Mesendoderm (in vitro differentiated cells): ENCODE results near the gene MRPL10.

Experiments used
- DNase-seq: peaks from one replicate; pipeline ENCODE4 v3.0.0; 2013
- H2AK5ac ChIP-seq: 2 replicates; pipeline ENCODE4 v1.6.1; 2013; ENCODE audit warnings: low read length, inconsistent platforms
- H2BK120ac ChIP-seq: 2 replicates; pipeline ENCODE4 v1.6.1; 2013; ENCODE audit warnings: low read depth, mild to moderate bottlenecking, low read length, moderate library complexity, mixed read lengths
- H2BK15ac ChIP-seq: replicated peaks from 2 replicates; pipeline ENCODE4 v1.6.1; 2013; ENCODE audit warnings: low read depth, mild to moderate bottlenecking, moderate library complexity
- H2BK5ac ChIP-seq: 2 replicates; pipeline ENCODE4 v1.6.1; 2013; ENCODE audit warnings: low read length, inconsistent platforms
- H3K18ac ChIP-seq: 2 replicates; pipeline ENCODE4 v1.6.1; 2013; ENCODE audit warnings: mild to moderate bottlenecking, low read length, mixed read lengths
- H3K23ac ChIP-seq: one replicate; pipeline ENCODE4 v1.6.1; 2013; ENCODE audit warnings: low read length
- H3K27ac ChIP-seq: 2 replicates; pipeline ENCODE4 v1.5.1; 2013; ENCODE audit warnings: low read depth, mild to moderate bottlenecking, inconsistent platforms, low read length, moderate library complexity
- H3K27me3 ChIP-seq: 2 replicates; pipeline ENCODE4 v1.6.1; 2013; ENCODE audit warnings: low read length, control low read depth, mild to moderate bottlenecking, inconsistent platforms; ENCODE audit not compliant: insufficient read depth, poor library complexity
- H3K36me3 ChIP-seq: 2 replicates; pipeline ENCODE4 v1.6.1; 2013; ENCODE audit warnings: low read length, inconsistent platforms; ENCODE audit not compliant: control insufficient read depth, insufficient read depth
- H3K4ac ChIP-seq: one replicate; pipeline ENCODE4 v1.6.1; 2013; ENCODE audit warnings: low read depth, mild to moderate bottlenecking, low read length, moderate library complexity
- H3K4me1 ChIP-seq: 2 replicates; pipeline ENCODE4 v1.6.1; 2013; ENCODE audit warnings: low read depth, low read length, inconsistent platforms; ENCODE audit not compliant: control insufficient read depth
- H3K4me2 ChIP-seq: 2 replicates; pipeline ENCODE4 v1.6.1; 2013; ENCODE audit warnings: low read length
- H3K4me3 ChIP-seq: 2 replicates; pipeline ENCODE4 v1.5.1; 2013; ENCODE audit warnings: mild to moderate bottlenecking, low read length
- H3K56ac ChIP-seq: one replicate; pipeline ENCODE4 v1.6.1; 2013; ENCODE audit warnings: low read length
- H3K79me1 ChIP-seq: 2 replicates; pipeline ENCODE4 v1.6.1; 2013; ENCODE audit warnings: low read length, inconsistent platforms
- H3K79me2 ChIP-seq: 2 replicates; pipeline ENCODE4 v1.6.1; 2013; ENCODE audit warnings: mild to moderate bottlenecking, low read length; ENCODE audit not compliant: control insufficient read depth, insufficient read depth
- H3K9ac ChIP-seq: 2 replicates; pipeline ENCODE4 v1.6.1; 2013; ENCODE audit warnings: low read length, inconsistent platforms
- H4K5ac ChIP-seq: one replicate; pipeline ENCODE4 v1.6.1; 2013; ENCODE audit warnings: low read length
- H4K8ac ChIP-seq: one replicate; pipeline ENCODE4 v1.6.1; 2013; ENCODE audit warnings: low read depth, mild to moderate bottlenecking, control low read depth, low read length, moderate library complexity
- WGBS: extraction: QIAGEN DNeasy Blood & Tissue Kit; methylation state at CpG from one replicate; pipeline ENCODE4 v1.1.7; 2013; ENCODE audit warnings: low lambda C conversion rate, missing lambda C conversion rate; ENCODE audit not compliant: insufficient coverage; ENCODE audit errors: extremely low coverage; 5-methylcytosine and 5-hydroxymethylcytosine counted together

MRPL10 gene

GRCh38 chr17:47853616-47854015 is 22.3 kb upstream of the MRPL10 start:
- Histone ChIP-seq H3K4me3 (no peak overlapping the region), H2AK5ac (no peak overlapping the region), H2BK15ac (no peak overlapping the region), H3K4me2 (no peak overlapping the region), H3K79me1 (peaks cover 2% of the 10 kb centered on the region), H3K36me3 (no peaks in the 10 kb centered on the region), H3K23ac (no peak overlapping the region), H3K27me3 (peaks cover 16% of the 10 kb centered on the region), H3K4me1 (peaks cover 30% of the 10 kb centered on the region), H3K79me2 (peaks cover 9% of the 10 kb centered on the region), H2BK120ac (no peak overlapping the region), H3K18ac (no peak overlapping the region), H3K56ac (peak overlapping the region; percentile 49), H3K27ac (no peak overlapping the region), H4K5ac (no peak overlapping the region), H3K4ac (no peak overlapping the region), H4K8ac (no peak overlapping the region), H3K9ac (peak overlapping the region; percentile 2), H2BK5ac (no peak overlapping the region)
- no peak for DNase-seq
- WGBS: no CpG with 5 or more reads among the region's 5 CpGs

GRCh38 chr17:47852113-47852949 is 21.0 kb upstream of the MRPL10 start:
- no peak overlapping the region for H2AK5ac ChIP-seq
- no peak overlapping the region for H2BK15ac ChIP-seq
- no peak overlapping the region for H4K8ac ChIP-seq
- peak overlapping the region; percentile 66 for H3K4me2 ChIP-seq
- peaks cover 26% of the 10 kb centered on the region for H3K4me1 ChIP-seq
- H3K79me1 ChIP-seq: peaks cover 3% of the 10 kb centered on the region
- H3K18ac ChIP-seq: peak overlapping the region; percentile 18
- no CpG with 5 or more reads among the region's 32 CpGs for WGBS
- H3K56ac ChIP-seq: peak overlapping the region; percentile 80
- no peak overlapping the region for H3K4ac ChIP-seq
- no peak overlapping the region for H2BK5ac ChIP-seq
- no peaks in the 10 kb centered on the region for H3K36me3 ChIP-seq
- peak overlapping the region; percentile 22 for H3K4me3 ChIP-seq
- no peak overlapping the region for H4K5ac ChIP-seq
- no peak overlapping the region for H3K27ac ChIP-seq
- peaks cover 16% of the 10 kb centered on the region for H3K27me3 ChIP-seq
- H2BK120ac ChIP-seq: no peak overlapping the region
- H3K9ac ChIP-seq: peak overlapping the region; percentile 65
- no peak overlapping the region for H3K23ac ChIP-seq
- H3K79me2 ChIP-seq: peaks cover 11% of the 10 kb centered on the region
- DNase-seq: no peak

GRCh38 chr17:47851764-47852112 is 20.4 kb upstream of the MRPL10 start:
- Histone ChIP-seq H3K79me1 (peaks cover 3% of the 10 kb centered on the region), H2BK15ac (no peak overlapping the region), H2BK120ac (no peak overlapping the region), H3K27me3 (peaks cover 16% of the 10 kb centered on the region), H3K4me1 (peaks cover 26% of the 10 kb centered on the region), H3K4ac (no peak overlapping the region), H3K27ac (no peak overlapping the region), H3K9ac (peak overlapping the region; percentile 65), H2BK5ac (no peak overlapping the region), H3K4me3 (peak overlapping the region; percentile 22), H2AK5ac (no peak overlapping the region), H3K23ac (peak overlapping the region; percentile 7), H3K18ac (peak overlapping the region; percentile 18), H3K36me3 (no peaks in the 10 kb centered on the region), H3K56ac (peak overlapping the region; percentile 80), H4K8ac (no peak overlapping the region), H4K5ac (no peak overlapping the region), H3K79me2 (peaks cover 11% of the 10 kb centered on the region), H3K4me2 (peak overlapping the region; percentile 66)
- no CpG with 5 or more reads among the region's 11 CpGs for WGBS
- peak; percentile 75 for DNase-seq

DNA sequence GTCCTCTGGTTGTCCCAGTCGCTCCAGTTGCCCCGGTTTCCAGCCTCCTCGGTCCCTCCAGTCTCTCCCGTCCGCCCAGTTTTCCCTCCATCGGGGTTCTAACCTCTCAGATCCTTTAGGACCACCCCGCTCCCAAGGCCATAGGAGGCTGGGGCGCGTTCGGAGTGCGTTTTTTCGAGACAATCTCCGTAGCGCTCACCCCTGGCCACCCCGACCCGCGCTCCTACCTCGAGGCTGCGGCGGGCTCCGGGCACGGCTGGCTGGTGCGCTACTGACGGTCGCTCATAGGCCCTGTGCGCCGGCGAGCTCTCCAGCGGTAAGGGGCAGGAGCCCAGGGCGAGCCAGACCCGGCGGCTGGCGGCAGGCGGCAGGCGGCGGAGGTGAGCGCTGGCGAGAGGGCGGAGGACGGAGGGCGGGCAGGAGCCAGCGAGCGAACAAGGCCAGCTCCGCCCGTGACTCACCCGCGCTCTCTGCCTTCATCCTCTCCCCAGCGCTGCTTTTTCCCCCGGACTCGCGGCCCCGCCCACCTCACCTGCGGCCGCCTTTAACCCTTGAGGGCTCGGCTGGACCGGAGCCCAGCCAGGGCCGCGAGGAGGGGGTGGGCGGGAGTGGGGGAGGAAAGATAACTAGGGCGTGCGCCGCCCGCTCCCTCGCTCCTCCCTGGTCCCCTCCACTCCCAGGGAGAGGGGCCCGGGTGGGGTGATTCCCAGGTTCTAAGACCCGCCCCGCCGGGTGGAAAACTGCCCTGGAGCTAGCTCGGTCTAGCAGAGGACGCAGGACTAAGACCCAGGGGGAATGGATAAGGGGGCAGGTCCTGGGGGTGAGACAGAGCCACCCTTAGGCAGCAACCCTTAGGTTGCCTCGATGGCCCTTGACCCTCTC is 19.6 kb upstream of the MRPL10 start, which contains the start of gene SP6:
SP6 (minus strand) TSS at position 472 of the 882 bp plus-strand sequence. CDS start 2,734 bp downstream, outside the sequence.
- Histone ChIP-seq H3K27me3 (peaks cover 16% of the 10 kb centered on the region), H3K27ac (peak within 1 kb of the TSS; percentile 29)
- no CpG with 5 or more reads among the region's 71 CpGs for WGBS

GRCh38 chr17:47850373-47850691 is 19.0 kb upstream of the MRPL10 start:
- no peak overlapping the region for H4K8ac ChIP-seq
- H3K4me2 ChIP-seq: peak overlapping the region; percentile 83
- H3K79me1 ChIP-seq: peaks cover 6% of the 10 kb centered on the region
- H2BK5ac ChIP-seq: no peak overlapping the region
- H2BK120ac ChIP-seq: no peak overlapping the region
- H3K56ac ChIP-seq: peak overlapping the region; percentile 92
- peaks cover 22% of the 10 kb centered on the region for H3K4me1 ChIP-seq
- H3K79me2 ChIP-seq: peaks cover 11% of the 10 kb centered on the region
- peak overlapping the region; percentile 56 for H3K4me3 ChIP-seq
- peaks cover 16% of the 10 kb centered on the region for H3K27me3 ChIP-seq
- peak overlapping the region; percentile 8 for H3K18ac ChIP-seq
- peak overlapping the region; percentile 87 for H3K9ac ChIP-seq
- H4K5ac ChIP-seq: no peak overlapping the region
- no peak overlapping the region for H3K4ac ChIP-seq
- H3K23ac ChIP-seq: peak overlapping the region; percentile 95
- H3K27ac ChIP-seq: no peak overlapping the region
- no peaks in the 10 kb centered on the region for H3K36me3 ChIP-seq
- DNase-seq: no peak
- WGBS: no CpG with 5 or more reads among the region's 9 CpGs
- no peak overlapping the region for H2BK15ac ChIP-seq
- no peak overlapping the region for H2AK5ac ChIP-seq

More for the DNA sequence above, 19.6 kb upstream of the MRPL10 start, which contains the start of gene SP6:
- DNase-seq: peak; percentile 96
- H3K4me2 ChIP-seq: peak within 1 kb of the TSS; percentile 83
- H3K9ac ChIP-seq: peak within 1 kb of the TSS; percentile 87
- H4K8ac ChIP-seq: no peak within 1 kb of the TSS
- peak within 1 kb of the TSS; percentile 95 for H3K23ac ChIP-seq
- peak within 1 kb of the TSS; percentile 56 for H3K4me3 ChIP-seq
- H3K18ac ChIP-seq: peak within 1 kb of the TSS; percentile 18
- H2BK15ac ChIP-seq: no peak within 1 kb of the TSS
- peaks cover 25% of the 10 kb centered on the region for H3K4me1 ChIP-seq
- H3K79me2 ChIP-seq: peaks cover 11% of the 10 kb centered on the region
- H2BK120ac ChIP-seq: no peak within 1 kb of the TSS
- peak within 1 kb of the TSS; percentile 92 for H3K56ac ChIP-seq
- no peak within 1 kb of the TSS for H3K4ac ChIP-seq
- H3K36me3 ChIP-seq: no peaks in the 10 kb centered on the region
- H2BK5ac ChIP-seq: peak within 1 kb of the TSS; percentile 10
- no peak within 1 kb of the TSS for H4K5ac ChIP-seq
- H2AK5ac ChIP-seq: no peak within 1 kb of the TSS
- peaks cover 5% of the 10 kb centered on the region for H3K79me1 ChIP-seq
